ENCODE measurements around the gene UBE2M. TPM values are rescaled to one million over a fixed set of nuclear protein-coding genes. Genes with fewer than 3 reads are reported as not detected.

Gene UBE2M
- total RNA-seq, 1 donor, result 81.6 TPM

DNA sequence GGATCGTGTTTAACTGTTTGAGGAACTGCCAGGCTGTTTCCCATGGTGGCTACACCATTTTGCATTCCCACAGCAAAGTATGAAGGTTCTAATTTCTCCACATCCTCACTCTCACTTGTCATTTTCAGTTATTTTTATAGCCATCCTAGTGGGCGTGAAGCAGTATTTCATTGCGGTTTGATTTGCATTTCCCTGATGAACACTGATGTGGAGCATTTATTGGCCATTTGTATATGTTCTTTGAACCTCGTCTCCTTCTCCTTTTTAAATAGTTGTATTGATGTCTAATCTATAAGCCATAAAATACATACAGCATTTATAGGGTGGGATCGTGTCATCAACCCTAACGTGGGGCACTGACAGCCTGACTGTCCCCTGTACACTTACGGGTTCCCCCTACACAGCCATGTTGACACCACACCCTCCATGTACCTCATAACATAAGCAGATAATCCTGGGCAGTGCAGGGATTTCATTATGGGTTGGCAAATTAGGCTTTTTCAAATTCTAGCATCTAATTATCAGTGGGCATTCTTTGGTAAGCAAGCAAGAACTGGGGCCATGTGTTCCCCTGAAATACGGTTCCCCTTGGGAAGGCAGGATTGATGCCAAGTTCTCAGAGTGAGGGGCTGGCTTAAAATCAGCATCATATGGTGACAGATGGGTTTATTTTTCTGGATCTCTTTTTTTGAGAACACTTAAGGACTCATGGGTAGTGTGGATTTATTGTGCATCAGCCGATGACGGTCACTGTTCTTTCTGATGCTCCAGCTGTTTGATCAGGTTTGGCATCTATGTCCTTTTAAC lies 27.2 kb downstream of the UBE2M start:
- TF ChIP-seq, protein P1, sequence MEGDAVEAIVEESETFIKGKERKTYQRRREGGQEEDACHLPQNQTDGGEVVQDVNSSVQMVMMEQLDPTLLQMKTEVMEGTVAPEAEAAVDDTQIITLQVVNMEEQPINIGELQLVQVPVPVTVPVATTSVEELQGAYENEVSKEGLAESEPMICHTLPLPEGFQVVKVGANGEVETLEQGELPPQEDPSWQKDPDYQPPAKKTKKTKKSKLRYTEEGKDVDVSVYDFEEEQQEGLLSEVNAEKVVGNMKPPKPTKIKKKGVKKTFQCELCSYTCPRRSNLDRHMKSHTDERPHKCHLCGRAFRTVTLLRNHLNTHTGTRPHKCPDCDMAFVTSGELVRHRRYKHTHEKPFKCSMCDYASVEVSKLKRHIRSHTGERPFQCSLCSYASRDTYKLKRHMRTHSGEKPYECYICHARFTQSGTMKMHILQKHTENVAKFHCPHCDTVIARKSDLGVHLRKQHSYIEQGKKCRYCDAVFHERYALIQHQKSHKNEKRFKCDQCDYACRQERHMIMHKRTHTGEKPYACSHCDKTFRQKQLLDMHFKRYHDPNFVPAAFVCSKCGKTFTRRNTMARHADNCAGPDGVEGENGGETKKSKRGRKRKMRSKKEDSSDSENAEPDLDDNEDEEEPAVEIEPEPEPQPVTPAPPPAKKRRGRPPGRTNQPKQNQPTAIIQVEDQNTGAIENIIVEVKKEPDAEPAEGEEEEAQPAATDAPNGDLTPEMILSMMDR (IDR thresholded peaks at IDR 0.05; ENCODE audit: insufficient read depth, low read depth, low read length), result no peak
- DNase-seq (ENCODE audit: low read depth), result no peak
- no peak overlapping the region for H3K4me3 ChIP-seq (ENCODE audit: low read depth, low read length)

DNA sequence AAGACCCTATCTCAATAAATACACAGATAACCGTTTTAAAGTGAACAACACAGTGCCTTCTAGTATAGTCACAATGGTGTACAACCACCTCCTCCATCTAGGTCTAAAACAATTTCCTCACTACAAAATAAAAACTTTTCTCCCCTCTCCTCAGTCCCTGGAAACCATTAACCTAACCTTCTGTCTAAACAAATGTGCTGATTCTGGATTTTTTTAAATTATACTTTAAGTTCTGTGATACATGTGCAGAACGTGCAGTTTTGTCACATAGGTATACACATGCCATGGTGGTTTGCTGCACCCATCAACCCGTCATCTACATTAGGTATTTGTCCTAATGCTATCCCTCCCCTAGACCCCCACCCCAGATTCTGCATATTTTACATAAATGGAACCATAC lies 29.0 kb downstream of the UBE2M start:
- H3K4me3 ChIP-seq (ENCODE audit: low read depth, low read length), result no peak overlapping the region
- TF ChIP-seq, protein P1 (IDR thresholded peaks at IDR 0.05; ENCODE audit: insufficient read depth, low read depth, low read length), result no peak
- no peak for DNase-seq (ENCODE audit: low read depth)

DNA sequence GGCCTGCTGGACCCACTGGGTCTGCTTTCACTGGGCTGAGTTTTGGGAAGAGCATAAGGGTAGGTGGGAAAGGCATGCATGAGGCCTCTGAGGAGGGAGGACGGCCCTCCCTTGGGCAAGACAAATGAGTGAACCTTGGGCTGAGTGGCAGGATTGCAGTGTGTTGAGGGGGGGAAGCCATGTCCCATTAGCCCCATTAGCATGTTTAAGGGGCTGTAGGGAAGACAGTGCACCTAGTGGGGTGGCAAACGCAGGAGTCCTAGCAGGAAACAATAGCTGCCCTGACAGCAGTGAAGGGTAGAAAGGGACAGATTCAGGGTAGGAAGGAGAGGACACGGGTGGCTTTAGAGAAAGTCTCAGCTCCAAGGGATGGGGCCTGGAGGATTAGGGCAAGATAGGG lies 35.7 kb downstream of the UBE2M start:
- TF ChIP-seq, protein P1 (IDR thresholded peaks at IDR 0.05; ENCODE audit: insufficient read depth, low read depth, low read length), result no peak
- no peak overlapping the region for H3K4me3 ChIP-seq (ENCODE audit: low read depth, low read length)
- DNase-seq (ENCODE audit: low read depth), result no peak

DNA sequence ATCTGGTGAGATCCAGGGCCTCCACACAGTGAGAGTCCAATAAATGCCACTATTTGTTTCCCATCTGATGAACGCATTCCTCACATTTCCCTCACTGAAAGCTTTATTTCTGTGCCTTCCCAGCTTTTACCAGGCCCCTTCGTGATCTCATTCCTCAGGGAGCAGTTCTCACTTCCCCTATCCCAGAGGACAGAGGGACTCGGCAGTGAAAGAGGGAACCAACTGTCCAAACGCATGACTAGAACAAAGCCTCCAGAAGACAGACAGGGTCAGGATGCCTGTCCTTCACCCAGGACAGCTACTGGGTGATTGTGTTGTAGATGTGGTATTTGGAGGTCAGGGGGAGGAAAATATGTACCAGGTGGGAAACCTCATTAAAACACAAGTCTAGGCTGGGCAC lies 36.8 kb downstream of the UBE2M start:
- TF ChIP-seq, protein P1 (IDR thresholded peaks at IDR 0.05; ENCODE audit: insufficient read depth, low read depth, low read length), result no peak
- no peak for DNase-seq (ENCODE audit: low read depth)
- H3K4me3 ChIP-seq (ENCODE audit: low read depth, low read length), result no peak overlapping the region

DNA sequence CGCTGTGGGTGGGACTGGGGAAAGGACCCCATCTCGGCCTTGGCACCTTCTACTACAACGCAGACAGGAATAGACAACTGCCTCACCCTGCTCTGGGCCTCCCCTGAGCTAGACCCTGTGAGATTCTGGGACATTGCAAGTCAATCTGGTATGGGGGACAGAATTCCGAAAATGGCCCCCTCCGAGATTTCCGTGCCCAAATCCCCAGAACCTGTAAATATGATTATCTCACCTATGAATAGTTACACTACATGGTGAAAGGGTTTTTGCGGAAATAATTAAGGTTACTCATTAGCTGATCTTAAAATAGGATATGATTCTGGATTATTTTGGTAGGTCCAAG lies 38.2 kb downstream of the UBE2M start:
- no peak for DNase-seq (ENCODE audit: low read depth)

DNA sequence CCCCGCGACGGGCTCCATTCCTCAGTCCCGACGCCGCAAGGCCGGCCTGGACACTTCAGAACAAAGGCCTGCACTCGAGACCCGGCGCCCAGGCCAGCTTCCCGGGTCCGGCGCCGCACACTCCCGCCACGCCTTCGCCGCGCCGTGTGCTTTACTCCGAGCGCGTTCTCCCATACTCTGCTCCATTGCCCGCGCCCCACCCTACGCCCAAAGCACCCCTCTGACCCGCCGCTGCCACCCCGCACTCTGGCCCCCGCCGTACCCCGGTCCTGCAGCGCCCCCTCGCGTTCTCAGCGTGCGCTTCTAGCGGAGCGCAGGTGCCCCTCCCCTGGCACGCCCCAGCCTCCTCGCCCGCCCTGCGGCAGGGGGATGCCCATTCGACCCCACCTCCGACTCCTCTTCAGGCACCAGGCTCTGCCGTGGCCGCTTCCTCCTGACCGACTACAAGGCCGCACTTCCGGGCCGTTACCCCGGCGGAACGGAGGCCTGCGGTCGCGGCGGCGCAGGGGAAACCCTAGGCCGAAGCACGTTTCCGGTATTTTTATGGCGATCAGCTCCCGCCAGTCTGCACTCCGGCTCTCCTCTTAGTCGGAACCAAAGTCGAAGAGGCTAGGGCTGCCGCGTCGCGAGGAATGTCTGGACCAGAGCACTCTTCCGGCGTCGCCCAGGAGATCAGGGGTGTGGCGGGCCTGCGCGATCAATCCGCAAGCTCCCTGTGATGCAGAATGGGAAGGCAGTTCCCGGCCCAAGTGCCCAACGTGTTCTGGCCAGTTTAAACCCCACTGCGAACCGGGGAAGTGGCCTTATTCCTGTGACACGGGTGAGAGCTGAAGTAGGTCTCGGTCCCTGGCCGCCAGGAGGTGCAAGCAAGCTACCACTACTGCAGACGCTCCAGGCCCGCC lies 38.8 kb downstream of the UBE2M start, which contains the start of gene ZBTB45:
ZBTB45 (minus strand) TSS at position 456 of the 902 bp plus-strand sequence. CDS start 2,137 bp downstream, outside the sequence.
- peak; percentile 97 for DNase-seq (ENCODE audit: low read depth)
- H3K4me3 ChIP-seq (ENCODE audit: low read depth, low read length), result peak within 1 kb of the TSS; percentile 85
- TF ChIP-seq, protein P1 (IDR thresholded peaks at IDR 0.05; ENCODE audit: insufficient read depth, low read depth, low read length), result peak; percentile 79

More for the DNA sequence above, 38.2 kb downstream of the UBE2M start:
- TF ChIP-seq, protein P1 (IDR thresholded peaks at IDR 0.05; ENCODE audit: insufficient read depth, low read depth, low read length), result no peak
- peak overlapping the region; percentile 85 for H3K4me3 ChIP-seq (ENCODE audit: low read depth, low read length)
